K562 (cell line): Measurements from ENCODE around the gene NAA40. TPM values are rescaled to one million over a fixed set of nuclear protein-coding genes. Genes with fewer than 3 reads are reported as not detected.
A peak's percentile ranks its signal among the peaks of the same experiment; 100 is the strongest.

Experiments used
- ATF7 ChIP-seq: fragments of 450-650 bp; IDR thresholded peaks from 2 replicates; pipeline ENCODE4 v1.7.1; 2014; ENCODE audit warnings: mild to moderate bottlenecking, moderate library complexity
- CHD4 ChIP-seq: fragments of 200-600 bp; sonication (generic); IDR thresholded peaks from 3 replicates; pipeline ENCODE4 v1.6.1; 2012; ENCODE audit warnings: low read depth, mild to moderate bottlenecking, mixed read lengths, low read length, inconsistent platforms; ENCODE audit not compliant: insufficient read depth, insufficient replicate concordance, poor library complexity, severe bottlenecking
- CREB1 ChIP-seq, 2 experiments: sonication (generic) in 1 of 2; formaldehyde crosslinking in 1 of 2; IDR thresholded peaks; 2 replicates each; pipeline versions ENCODE4 v1.6.1 to v1.8.0; 2012 to 2022; ENCODE audit warnings: inconsistent platforms in 1 of 2, mild to moderate bottlenecking in 1 of 2, missing genetic modification reagents in 1 of 2, moderate library complexity in 1 of 2
- DMBX1 ChIP-seq: fragments of 250-450 bp; sonication (Bioruptor Pico); IDR thresholded peaks from 2 replicates; pipeline ENCODE4 v1.8.0; 2022; ENCODE audit warnings: inconsistent platforms, mild to moderate bottlenecking, moderate library complexity, borderline replicate concordance
- FOS ChIP-seq: IDR thresholded peaks from 3 replicates; pipeline ENCODE4 v1.6.1; 2011; ENCODE audit not compliant: insufficient read length; ENCODE audit errors: extremely low read depth
- HDAC2 ChIP-seq: fragments of 450-650 bp; IDR thresholded peaks from 2 replicates; pipeline ENCODE4 v1.6.1; 2016; ENCODE audit warnings: mild to moderate bottlenecking
- HMGN3 ChIP-seq: IDR thresholded peaks from 2 replicates; pipeline ENCODE4 v1.6.1; 2011; ENCODE audit warnings: borderline replicate concordance, low read depth, mild to moderate bottlenecking, mixed read lengths, low read length; ENCODE audit not compliant: insufficient read length; ENCODE audit errors: extremely low read depth
- JUN ChIP-seq, 2 experiments: sonication (generic) in 1 of 2; formaldehyde crosslinking in 1 of 2; IDR thresholded peaks; 2 replicates each; pipeline versions ENCODE4 v1.6.1 to v1.8.0; 2012 to 2022; ENCODE audit warnings: borderline replicate concordance in 2 of 2, mild to moderate bottlenecking in 2 of 2, improper control_type of control experiment in 1 of 2, low read depth in 1 of 2, low read length in 1 of 2, missing genetic modification reagents in 1 of 2
- JUND ChIP-seq, 2 experiments: IDR thresholded peaks; 2 replicates in 1 of 2; 3 replicates in 1 of 2; pipeline ENCODE4 v1.6.1; 2011; ENCODE audit warnings: borderline replicate concordance in 2 of 2, low read depth in 2 of 2, low read length in 2 of 2, improper control_type of control experiment in 1 of 2, missing biosample characterization in 1 of 2, missing genetic modification characterization in 1 of 2, missing genetic modification reagents in 1 of 2
- MTA3 ChIP-seq: fragments of 450-650 bp; formaldehyde crosslinking; IDR thresholded peaks from 2 replicates; pipeline ENCODE4 v1.6.1; 2017; ENCODE audit warnings: mild to moderate bottlenecking, borderline replicate concordance
- NCOA6 ChIP-seq: fragments of 450-650 bp; IDR thresholded peaks from 2 replicates; pipeline ENCODE4 v1.6.1; 2017; ENCODE audit warnings: mild to moderate bottlenecking
- NRF1 ChIP-seq, 2 experiments: fragments of 450-650 bp; IDR thresholded peaks in 1 of 2; conservative IDR thresholded peaks in 1 of 2; 2 replicates each; pipeline ENCODE4 v1.6.1; 2014; ENCODE audit warnings: mild to moderate bottlenecking in 2 of 2
- RAD21 ChIP-seq, 2 experiments: fragments of 250-450 bp in 1 of 2; fragments of 450-650 bp in 1 of 2; sonication (Bioruptor Pico) in 1 of 2; formaldehyde crosslinking in 1 of 2; IDR thresholded peaks in 1 of 2; conservative IDR thresholded peaks in 1 of 2; 2 replicates each; pipeline versions ENCODE4 v1.4.0 to v1.8.0; 2020 to 2022; ENCODE audit warnings: mild to moderate bottlenecking in 2 of 2, moderate library complexity in 1 of 2
- SMC3 ChIP-seq: conservative IDR thresholded peaks from 2 replicates; pipeline ENCODE4 v1.6.1; 2011; ENCODE audit warnings: low read depth, low read length, improper control_type of control experiment; ENCODE audit not compliant: insufficient read depth
- STAG1 ChIP-seq: sonication (generic); formaldehyde crosslinking; IDR thresholded peaks from 2 replicates; pipeline ENCODE4 v1.5.0; 2020; ENCODE audit warnings: missing genetic modification reagents, borderline replicate concordance
- STAT5B ChIP-seq: fragments of 250-450 bp; sonication (Bioruptor Pico); IDR thresholded peaks from 2 replicates; pipeline ENCODE4 v1.8.0; 2021; ENCODE audit warnings: mild to moderate bottlenecking, inconsistent platforms
- ZFP30 ChIP-seq: fragments of 250-450 bp; sonication (Bioruptor Pico); IDR thresholded peaks from 2 replicates; pipeline ENCODE4 v1.8.0; 2022; ENCODE audit warnings: moderate library complexity, mild to moderate bottlenecking, inconsistent platforms, borderline replicate concordance
- ZFP36 ChIP-seq: fragments of 150-350 bp; IDR thresholded peaks from 2 replicates; pipeline ENCODE4 v1.6.1; 2018; ENCODE audit warnings: low read length, low read depth; ENCODE audit not compliant: partially characterized antibody
- ZNF41 ChIP-seq: fragments of 250-450 bp; sonication (Bioruptor Pico); conservative IDR thresholded peaks from 2 replicates; pipeline ENCODE4 v1.4.0; 2020; ENCODE audit warnings: mild to moderate bottlenecking
- polyA plus RNA-seq, 8 experiments: library from polyadenylated mRNA; depleted of rRNA in 4 of 8; stranded (reverse) in 5 of 8; unstranded in 3 of 8; fragments of >200 nt; fragmentation: Nextera tagmentation in 2 of 8; fragmentation: Illumina TruSeq in 1 of 8; extraction: Ambion mirVana in 2 of 8; extraction: Trizol in 1 of 8; gene quantifications; 2 replicates each; pipeline versions ENCODE4 v1.2.1 to v1.2.3, GENCODE V29; 2011 to 2014; ENCODE audit warnings: inconsistent platforms in 1 of 8, missing spikeins in 1 of 8
- total RNA-seq, 7 experiments: library from RNA; depleted of rRNA in 6 of 7; stranded (reverse); fragments of >200 nt in 6 of 7; fragmentation: Illumina TruSeq in 2 of 7; extraction: Trizol in 2 of 7; gene quantifications; 2 replicates each; pipeline versions ENCODE4 v1.2.1 to v1.2.3, GENCODE V29; 2011 to 2021; ENCODE audit warnings: low replicate concordance in 1 of 7
- TF ChIP-seq, protein P1 (sequence below): sonication (generic); formaldehyde crosslinking; IDR thresholded peaks from 2 replicates; pipeline ENCODE4 v1.9.0; 2022; ENCODE audit warnings: mild to moderate bottlenecking, missing genetic modification reagents
- TF ChIP-seq, protein P2 (sequence below), 2 experiments: fragments of 450-650 bp; IDR thresholded peaks; 2 replicates each; pipeline ENCODE4 v1.6.1; 2016
- TF ChIP-seq, protein P3 (sequence below): IDR thresholded peaks from 2 replicates; pipeline ENCODE4 v1.6.1; 2014; ENCODE audit warnings: antibody characterized with exemption

Gene NAA40
- total and polyA plus RNA-seq, 9 of the 15 experiments (the other 6 are each of a cell fraction or from before 2014, with no cell fraction given): 6.2 to 39.0 (median 23.1) TPM

DNA sequence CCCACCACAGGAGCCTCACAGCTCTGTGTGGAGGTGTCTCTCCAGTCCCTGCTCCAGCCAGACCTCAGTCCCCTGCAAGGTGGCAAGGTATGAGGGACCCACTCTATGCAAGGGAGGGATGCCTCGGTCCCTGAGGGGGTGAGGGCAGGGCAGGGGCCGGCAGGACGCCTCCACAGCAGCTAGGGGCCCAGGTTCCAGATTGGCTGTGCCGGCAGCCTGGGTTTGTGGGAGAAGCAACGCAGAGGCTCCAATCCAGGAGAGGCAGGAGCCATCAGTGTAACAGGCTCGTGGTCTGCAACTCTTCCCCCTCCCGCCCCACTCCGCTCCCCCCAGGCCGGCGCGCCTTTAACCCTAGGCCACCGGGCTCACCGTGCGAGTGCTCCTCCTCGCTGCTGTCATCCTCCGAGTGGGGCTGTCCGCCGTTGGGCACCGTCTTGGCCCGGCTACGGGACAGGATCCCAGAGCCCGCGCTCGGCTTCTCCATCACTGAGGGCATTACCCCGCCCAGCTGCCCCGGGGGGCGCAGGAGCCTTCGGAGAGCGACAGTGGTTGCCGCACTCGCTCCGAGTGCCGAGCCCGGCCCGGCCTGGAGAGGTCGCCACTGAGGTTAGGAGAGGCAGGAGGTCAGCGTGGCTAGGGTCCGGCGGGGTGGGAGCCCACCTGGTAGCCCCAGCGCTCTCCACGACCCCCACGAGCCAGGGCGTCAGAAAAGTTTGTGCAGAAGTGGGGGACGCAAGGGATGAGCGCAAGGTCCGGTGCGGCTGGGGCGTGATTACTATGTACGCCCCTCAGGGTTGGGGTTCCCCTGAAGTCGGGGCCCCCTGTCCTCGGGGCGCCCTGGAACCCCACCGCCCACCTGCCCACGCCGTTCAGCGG, 22.6 kb upstream of the NAA40 start (continued):
- peak; percentile 63; the same call in 1 of the 2 replicates for TF ChIP-seq MTA3
- no peak for TF ChIP-seq DMBX1 (CRISPR knock-in tag)
- peak; percentile 26 for TF ChIP-seq CHD4
- TF ChIP-seq JUND (IDR thresholded peaks at IDR 0.05; ENCODE audit: borderline replicate concordance, low read depth, low read length): no peak
- no peak for TF ChIP-seq JUND (tag; IDR thresholded peaks at IDR 0.05; ENCODE audit: borderline replicate concordance, low read depth, low read length)
- 0 out of 2 replicates have a peak, but pooled peaks have one; percentile 13 for TF ChIP-seq ATF7
- TF ChIP-seq HDAC2: peak; percentile 59; the same call in 1 of the 2 replicates
- TF ChIP-seq CREB1 (IDR thresholded peaks at IDR 0.05): no peak
- TF ChIP-seq CREB1 (CRISPR knock-in tag; IDR thresholded peaks at IDR 0.05): 0 out of 2 replicates have a peak, but pooled peaks have one; percentile 12
- peak; percentile 39 to 50 for TF ChIP-seq RAD21 (CRISPR knock-in tag; conservative IDR thresholded peaks at IDR 0.05 in 1 of 2, IDR thresholded peaks at IDR 0.05 in 1 of 2)
- TF ChIP-seq JUN (IDR thresholded peaks at IDR 0.05; ENCODE audit: borderline replicate concordance, low read depth, low read length): no peak
- TF ChIP-seq JUN (CRISPR knock-in tag; IDR thresholded peaks at IDR 0.05; ENCODE audit: borderline replicate concordance): 0 out of 2 replicates have a peak, but pooled peaks have one; percentile 20
- no peak for TF ChIP-seq ZFP30 (CRISPR knock-in tag)
- TF ChIP-seq ZFP36: no peak
- TF ChIP-seq, protein P1, sequence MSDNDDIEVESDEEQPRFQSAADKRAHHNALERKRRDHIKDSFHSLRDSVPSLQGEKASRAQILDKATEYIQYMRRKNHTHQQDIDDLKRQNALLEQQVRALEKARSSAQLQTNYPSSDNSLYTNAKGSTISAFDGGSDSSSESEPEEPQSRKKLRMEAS (CRISPR knock-in tag): peak; percentile 44
- TF ChIP-seq NCOA6: peak; percentile 63; the same call in 1 of the 2 replicates
- TF ChIP-seq, protein P2, sequence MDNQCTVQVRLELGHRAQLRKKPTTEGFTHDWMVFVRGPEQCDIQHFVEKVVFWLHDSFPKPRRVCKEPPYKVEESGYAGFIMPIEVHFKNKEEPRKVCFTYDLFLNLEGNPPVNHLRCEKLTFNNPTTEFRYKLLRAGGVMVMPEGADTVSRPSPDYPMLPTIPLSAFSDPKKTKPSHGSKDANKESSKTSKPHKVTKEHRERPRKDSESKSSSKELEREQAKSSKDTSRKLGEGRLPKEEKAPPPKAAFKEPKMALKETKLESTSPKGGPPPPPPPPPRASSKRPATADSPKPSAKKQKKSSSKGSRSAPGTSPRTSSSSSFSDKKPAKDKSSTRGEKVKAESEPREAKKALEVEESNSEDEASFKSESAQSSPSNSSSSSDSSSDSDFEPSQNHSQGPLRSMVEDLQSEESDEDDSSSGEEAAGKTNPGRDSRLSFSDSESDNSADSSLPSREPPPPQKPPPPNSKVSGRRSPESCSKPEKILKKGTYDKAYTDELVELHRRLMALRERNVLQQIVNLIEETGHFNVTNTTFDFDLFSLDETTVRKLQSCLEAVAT (IDR thresholded peaks at IDR 0.05): no peak
- TF ChIP-seq HMGN3: peak; percentile 53
- no peak for TF ChIP-seq FOS
- TF ChIP-seq STAG1: no peak
- TF ChIP-seq STAT5B (CRISPR knock-in tag): no peak
- 0 out of 4 replicates have a peak, but pooled peaks of 1 of the 2 experiments have one; percentile 11 for TF ChIP-seq NRF1 (conservative IDR thresholded peaks at IDR 0.05 in 1 of 2, IDR thresholded peaks at IDR 0.05 in 1 of 2)
- TF ChIP-seq, protein P3, sequence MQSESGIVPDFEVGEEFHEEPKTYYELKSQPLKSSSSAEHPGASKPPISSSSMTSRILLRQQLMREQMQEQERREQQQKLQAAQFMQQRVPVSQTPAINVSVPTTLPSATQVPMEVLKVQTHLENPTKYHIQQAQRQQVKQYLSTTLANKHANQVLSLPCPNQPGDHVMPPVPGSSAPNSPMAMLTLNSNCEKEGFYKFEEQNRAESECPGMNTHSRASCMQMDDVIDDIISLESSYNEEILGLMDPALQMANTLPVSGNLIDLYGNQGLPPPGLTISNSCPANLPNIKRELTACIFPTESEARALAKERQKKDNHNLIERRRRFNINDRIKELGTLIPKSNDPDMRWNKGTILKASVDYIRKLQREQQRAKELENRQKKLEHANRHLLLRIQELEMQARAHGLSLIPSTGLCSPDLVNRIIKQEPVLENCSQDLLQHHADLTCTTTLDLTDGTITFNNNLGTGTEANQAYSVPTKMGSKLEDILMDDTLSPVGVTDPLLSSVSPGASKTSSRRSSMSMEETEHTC: no peak
- no peak for TF ChIP-seq ZNF41
- 0 out of 2 replicates have a peak, but pooled peaks have one; percentile 8 for TF ChIP-seq SMC3
